A549 treated with CORT108297 at 1 μM for 4 hours (cell line): Measurements from ENCODE around the gene EIF2B5. TPM values are rescaled to one million over a fixed set of nuclear protein-coding genes. Genes with fewer than 3 reads are reported as not detected.

Source experiments
- total RNA-seq: library from RNA; stranded (reverse); fragments of 200-300 nt; extraction: Qiagen RNA extraction; gene quantifications from 5 replicates; pipeline ENCODE4 v1.2.3, GENCODE V29; 2022

The EIF2B5 gene
- 29.6 to 30.9 TPM (median 30.0 TPM) in 5 replicates for total RNA-seq

GRCh38 chr3:184135149-184135910, at the start of gene EIF2B5:
EIF2B5 (plus strand) TSS chr3:184135358; CDS start chr3:184135386, 28 bp downstream.

GRCh38 chr3:184096811-184097383, 38.3 kb upstream of the EIF2B5 start, which contains the start of gene HTR3E:
HTR3E (plus strand) TSS chr3:184097064; CDS start chr3:184097530, 466 bp downstream.

GRCh38 chr3:184154885-184155643, 19.9 kb downstream of the EIF2B5 start, which contains the start of gene DVL3:
DVL3 (plus strand) TSS chr3:184155377; CDS start chr3:184155636, 259 bp downstream.

GRCh38 chr3:184174646-184175492, 39.7 kb downstream of the EIF2B5 start, which contains the start of gene AP2M1:
AP2M1 (plus strand) TSS chr3:184174855; CDS start chr3:184176994, 2,139 bp downstream.

GRCh38 chr3:184186184-184186901, 51.2 kb downstream of the EIF2B5 start, which contains the start of gene ABCF3:
ABCF3 (plus strand) TSS chr3:184186199; CDS start chr3:184186208, 9 bp downstream.

Other genes with a start within 250 kb of the EIF2B5 start
- 11.2 to 14.8 TPM (median 13.8 TPM) in 5 replicates for gene ABCC5, start 117.5 kb upstream of the EIF2B5 start, total RNA-seq
- gene HTR3D, start 103.6 kb upstream of the EIF2B5 start, total RNA-seq: not detected in 5 replicates
- not detected in 5 replicates for gene HTR3C, start 82.3 kb upstream of the EIF2B5 start, total RNA-seq
- not detected in 5 replicates for gene HTR3E, start 38.3 kb upstream of the EIF2B5 start, total RNA-seq
- 17.8 to 28.6 TPM (median 27.7 TPM) in 5 replicates for gene DVL3, start 20.0 kb downstream of the EIF2B5 start, total RNA-seq
- gene AP2M1, start 39.5 kb downstream of the EIF2B5 start, total RNA-seq: 307 to 325 TPM (median 321 TPM) in 5 replicates
- 30.4 to 38.0 TPM (median 36.0 TPM) in 5 replicates for gene ABCF3, start 50.8 kb downstream of the EIF2B5 start, total RNA-seq
- 0.40 to 0.73 TPM (median 0.55 TPM) in 5 replicates for gene VWA5B2, start 94.2 kb downstream of the EIF2B5 start, total RNA-seq
- 59.2 to 88.0 TPM (median 77.6 TPM) in 5 replicates for gene ALG3, start 113.6 kb downstream of the EIF2B5 start, total RNA-seq
- gene EEF1AKMT4, start 114.3 kb downstream of the EIF2B5 start, total RNA-seq: 9.9 to 14.1 TPM (median 12.6 TPM) in 5 replicates
- 0.87 to 1.4 TPM (median 1.3 TPM) in 5 replicates for gene CAMK2N2, start 126.2 kb downstream of the EIF2B5 start, total RNA-seq
- not detected in 5 replicates for gene ECE2, start 140.7 kb downstream of the EIF2B5 start, total RNA-seq
- 303 to 385 TPM (median 316 TPM) in 5 replicates for gene PSMD2, start 163.9 kb downstream of the EIF2B5 start, total RNA-seq
- 247 to 263 TPM (median 260 TPM) in 5 replicates for gene EIF4G1, start 179.2 kb downstream of the EIF2B5 start, total RNA-seq
- 7.0 to 12.5 TPM (median 10.7 TPM) in 5 replicates for gene FAM131A, start 202.2 kb downstream of the EIF2B5 start, total RNA-seq
- 4.2 to 6.1 TPM (median 5.8 TPM) in 5 replicates for gene CLCN2, start 226.2 kb downstream of the EIF2B5 start, total RNA-seq
- gene POLR2H, start 226.4 kb downstream of the EIF2B5 start, total RNA-seq: 69.1 to 84.0 TPM (median 75.7 TPM) in 5 replicates
- gene THPO, start 242.8 kb downstream of the EIF2B5 start, total RNA-seq: 0.06 to 0.07 TPM in 2 of 5 replicates, not detected in the others
- 0.13 to 0.48 TPM (median 0.16 TPM) in 5 replicates for gene CHRD, start 244.7 kb downstream of the EIF2B5 start, total RNA-seq